Right lobe of liver (tissue), 6 donors: ENCODE measurements around the gene EIF4H. TPM values are rescaled to one million over a fixed set of nuclear protein-coding genes. Genes with fewer than 3 reads are reported as not detected.
"Not testable (repeated sequence)": the region's sequence is repeated elsewhere in the genome, so short reads cannot be mapped to it uniquely, and the experiment has no call there.

Experiments used
- ATAC-seq, 4 donors: fragments of 200-7000 bp; cut with Tn5 transposase; one replicate each; pipeline ENCODE4 v1.9.1; 2020; ENCODE audit warnings: mild to moderate bottlenecking in 4 of 4, moderate library complexity in 4 of 4
- DNase-seq, 3 donors: peaks; one replicate each; pipeline ENCODE4 v3.0.0-alpha.2; 2020
- H3K27ac ChIP-seq, 3 donors: fragments of 200-600 bp; one replicate each; pipeline ENCODE4 v1.8.0; 2022
- H3K27me3 ChIP-seq, 2 donors: fragments of 200-600 bp; one replicate each; pipeline ENCODE4 v1.8.0; 2022
- H3K36me3 ChIP-seq, 4 donors: fragments of 200-600 bp; sonication (generic) in 1 of 4; one replicate each; pipeline versions ENCODE4 v1.5.1 to v1.8.0; 2017 to 2022; ENCODE audit warnings: control low read depth in 1 of 4
- H3K4me1 ChIP-seq, 4 donors: fragments of 200-600 bp; sonication (generic) in 1 of 4; one replicate each; pipeline versions ENCODE4 v1.5.1 to v1.8.0; 2017 to 2022; ENCODE audit warnings: control low read depth in 1 of 4
- H3K4me3 ChIP-seq, 3 donors: fragments of 200-600 bp; one replicate each; pipeline ENCODE4 v1.8.0; 2022
- H3K9me3 ChIP-seq, 4 donors: fragments of 200-600 bp; sonication (generic) in 1 of 4; one replicate each; pipeline versions ENCODE4 v1.5.1 to v1.8.0; 2017 to 2022; ENCODE audit warnings: control low read depth in 1 of 4
- POLR2A ChIP-seq: fragments of 450-650 bp; IDR thresholded peaks from one replicate; pipeline ENCODE4 v1.6.1; 2017; ENCODE audit warnings: antibody characterized with exemption, mild to moderate bottlenecking
- WGBS: methylation state at CpG from one replicate; pipeline ENCODE4 v1.1.6; 2018; ENCODE audit warnings: low coverage, low lambda C conversion rate; ENCODE audit not compliant: insufficient coverage; ENCODE audit errors: missing lambda C conversion rate; 5-methylcytosine and 5-hydroxymethylcytosine counted together
- intact Hi-C, 2 donors: fragments of 100-400 bp; cut with DNase I; formaldehyde crosslinking; loops; one replicate each; pipeline versions ENCODE4 v1.11.2 to v1.14.1; 2022
- total RNA-seq, 6 experiments: library from RNA; depleted of rRNA in 2 of 6; stranded (reverse); fragments of >200 nt in 2 of 6; fragmentation: NEBNext Ultra II Directional in 3 of 6; extraction: Animal tissue kit (Norgen Biotek cat#: 25700) in 3 of 6; gene quantifications; one replicate each; pipeline versions ENCODE4 v1.1.0 to v1.2.4, GENCODE V29; 2016 to 2023
- TF ChIP-seq, protein P1 (sequence below), 4 donors: fragments of 200-600 bp in 3 of 4; fragments of 450-650 bp in 1 of 4; IDR thresholded peaks; one replicate each; pipeline versions ENCODE4 v1.5.1 to v1.8.0; 2016 to 2022; ENCODE audit warnings: antibody characterized with exemption in 4 of 4, mild to moderate bottlenecking in 2 of 4
- donor health status: DM: no; HTN: yes; CAD: no.
- donor health status: DM: no; HTN: no; CAD: no.
- donor health status: DM: no; HTN: no; CAD: no.
- donor health status: DM: no; HTN: yes; CAD: no.
- donor health status: DM: no; HTN: yes; CAD: no.

Gene EIF4H
- total RNA-seq, 6 experiments from 2014 or later, result 117 to 128 (median 118) TPM

DNA sequence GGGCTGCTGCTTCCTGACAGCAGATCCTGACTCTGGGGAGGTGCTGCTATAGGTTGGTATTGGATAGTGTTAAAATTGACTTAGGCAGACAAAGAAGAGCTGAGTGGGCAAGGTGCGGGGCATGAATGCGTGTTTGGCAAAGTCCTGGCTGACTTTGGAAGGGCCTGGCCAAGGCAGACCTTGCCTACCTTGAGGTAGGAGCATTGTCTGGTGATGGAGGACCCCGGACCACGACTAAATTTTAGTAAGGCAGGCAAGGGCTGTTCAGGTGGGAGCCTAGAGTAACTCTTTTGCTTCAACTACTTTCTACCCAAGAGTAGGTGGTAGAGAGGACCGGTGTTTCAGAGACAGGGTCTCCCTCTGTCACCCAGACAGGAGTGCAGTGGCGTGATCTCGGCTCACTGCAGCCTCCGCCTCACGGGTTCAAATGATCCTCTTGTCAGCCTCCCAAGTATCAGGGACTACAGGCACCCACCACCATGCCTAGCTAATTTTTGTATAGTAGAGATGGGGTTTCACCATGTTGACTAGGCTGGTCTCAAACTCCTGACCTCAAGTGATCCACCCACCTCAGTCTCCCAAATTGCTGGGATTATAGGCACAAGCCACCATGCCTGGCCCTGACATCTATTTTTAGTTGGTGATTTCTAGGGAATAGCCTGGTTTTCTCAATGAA is 23.4 kb downstream of the EIF4H start:
- no peak overlapping the region for H3K27ac ChIP-seq
- DNase-seq (no peak), ATAC-seq (peak in 1 of 4 donors; percentile 25)
- intact Hi-C loops, result no loop called here
- no peaks in the 10 kb centered on the region for H3K9me3 ChIP-seq
- H3K36me3 ChIP-seq, result peaks cover 0 to 32% (median 15%) of the 10 kb centered on the region in 4 donors
- H3K4me3 ChIP-seq, result no peak overlapping the region
- no CpG with 5 or more reads among the region's 9 CpGs for WGBS
- TF ChIP-seq, protein P1, sequence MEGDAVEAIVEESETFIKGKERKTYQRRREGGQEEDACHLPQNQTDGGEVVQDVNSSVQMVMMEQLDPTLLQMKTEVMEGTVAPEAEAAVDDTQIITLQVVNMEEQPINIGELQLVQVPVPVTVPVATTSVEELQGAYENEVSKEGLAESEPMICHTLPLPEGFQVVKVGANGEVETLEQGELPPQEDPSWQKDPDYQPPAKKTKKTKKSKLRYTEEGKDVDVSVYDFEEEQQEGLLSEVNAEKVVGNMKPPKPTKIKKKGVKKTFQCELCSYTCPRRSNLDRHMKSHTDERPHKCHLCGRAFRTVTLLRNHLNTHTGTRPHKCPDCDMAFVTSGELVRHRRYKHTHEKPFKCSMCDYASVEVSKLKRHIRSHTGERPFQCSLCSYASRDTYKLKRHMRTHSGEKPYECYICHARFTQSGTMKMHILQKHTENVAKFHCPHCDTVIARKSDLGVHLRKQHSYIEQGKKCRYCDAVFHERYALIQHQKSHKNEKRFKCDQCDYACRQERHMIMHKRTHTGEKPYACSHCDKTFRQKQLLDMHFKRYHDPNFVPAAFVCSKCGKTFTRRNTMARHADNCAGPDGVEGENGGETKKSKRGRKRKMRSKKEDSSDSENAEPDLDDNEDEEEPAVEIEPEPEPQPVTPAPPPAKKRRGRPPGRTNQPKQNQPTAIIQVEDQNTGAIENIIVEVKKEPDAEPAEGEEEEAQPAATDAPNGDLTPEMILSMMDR (IDR thresholded peaks at IDR 0.05), result no peak
- no peak for TF ChIP-seq POLR2A
- no peaks in the 10 kb centered on the region for H3K4me1 ChIP-seq
- H3K27me3 ChIP-seq, result no peaks in the 10 kb centered on the region

GRCh38 chr7:74199551-74200355 is 25.6 kb downstream of the EIF4H start:
- H3K27me3 ChIP-seq, result no peaks in the 10 kb centered on the region
- no peak overlapping the region for H3K4me3 ChIP-seq
- intact Hi-C loops, result loop anchor here (10.0 kb wide), 4 partner anchors 75 to 335 kb away; partner anchors contain the start of gene TMEM270 (in 1 of the 2)
- H3K9me3 ChIP-seq, result no peaks in the 10 kb centered on the region
- no peaks in the 10 kb centered on the region for H3K4me1 ChIP-seq
- no peak overlapping the region for H3K27ac ChIP-seq
- H3K36me3 ChIP-seq, result peaks cover 0 to 10% (median 3%) of the 10 kb centered on the region in 4 donors
- 79% methylated on average over 12 of the region's 19 CpGs for WGBS
- no peak for DNase-seq
- TF ChIP-seq POLR2A, result no peak
- TF ChIP-seq, protein P1 (IDR thresholded peaks at IDR 0.05), result no peak
- no peak for ATAC-seq

- H3K27ac ChIP-seq, result no peak overlapping the region
- ATAC-seq (peak; percentile 40 to 50 (median 49)), DNase-seq (no peak)
- H3K4me1 ChIP-seq, result no peaks in the 10 kb centered on the region
- H3K36me3 ChIP-seq, result no peaks in the 10 kb centered on the region
- WGBS, result 28% methylated on average over 12 of the region's 12 CpGs
- H3K9me3 ChIP-seq, result no peaks in the 10 kb centered on the region
- intact Hi-C loops, result loop anchor here (10.0 kb wide), 4 partner anchors 72 to 338 kb away; partner anchors contain the start of gene TMEM270 (in 1 of the 2)
- H3K27me3 ChIP-seq, result no peaks in the 10 kb centered on the region
- no peak overlapping the region for H3K4me3 ChIP-seq
- TF ChIP-seq POLR2A, result no peak
- TF ChIP-seq, protein P1 (IDR thresholded peaks at IDR 0.05), result peak; percentile 45 to 53 (median 47)
These were observed 28.8 kb downstream of the EIF4H start for GRCh38 chr7:74202841-74203556.

- intact Hi-C loops, result loop anchor here (10.0 kb wide), 4 partner anchors 71 to 339 kb away; partner anchors contain the start of gene TMEM270 (in 1 of the 2)
- ATAC-seq (no peak), DNase-seq (no peak)
- Histone ChIP-seq H3K4me1 (no peaks in the 10 kb centered on the region), H3K36me3 (no peaks in the 10 kb centered on the region), H3K4me3 (no peak overlapping the region), H3K27ac (no peak overlapping the region), H3K9me3 (no peaks in the 10 kb centered on the region), H3K27me3 (no peaks in the 10 kb centered on the region)
- no peak for TF ChIP-seq POLR2A
- TF ChIP-seq, protein P1 (IDR thresholded peaks at IDR 0.05), result no peak
- WGBS, result 67% methylated on average over 1 of the region's 1 CpG
These were observed 29.9 kb downstream of the EIF4H start for GRCh38 chr7:74203956-74204618.

- DNase-seq, H3K36me3 ChIP-seq, H3K27me3 ChIP-seq, H3K4me1 ChIP-seq, H3K4me3 ChIP-seq, H3K27ac ChIP-seq, ATAC-seq, H3K9me3 ChIP-seq: not testable (repeated sequence)
- WGBS, result 69% methylated on average over 8 of the region's 10 CpGs
- intact Hi-C loops, result loop anchor here (5.0 to 10.0 kb wide), 5 partner anchors 69 to 341 kb away; partner anchors contain the start of gene TMEM270 (in 1 of the 2)
These were observed 31.9 kb downstream of the EIF4H start for GRCh38 chr7:74206052-74206451.
